WTC11 (cell line): ENCODE data around the gene ARMC2.

ENCODE experiments used
- CTCF ChIP-seq: fragments of 200-600 bp; IDR thresholded peaks from 2 replicates; pipeline ENCODE4 v1.8.0; 2022; ENCODE audit warnings: antibody characterized with exemption
- EMX1 ChIP-seq: fragments of 250-450 bp; sonication (Bioruptor Pico); IDR thresholded peaks from 2 replicates; pipeline ENCODE4 v1.8.0; 2021; ENCODE audit warnings: mild to moderate bottlenecking
- ZSCAN18 ChIP-seq: fragments of 250-450 bp; sonication (Bioruptor Pico); IDR thresholded peaks from 2 replicates; pipeline ENCODE4 v2.1.2; 2022; ENCODE audit warnings: mild to moderate bottlenecking, moderate library complexity
- TF ChIP-seq, protein P1 (sequence below): sonication (generic); formaldehyde crosslinking; IDR thresholded peaks from 2 replicates; pipeline ENCODE4 v1.8.1; 2022; ENCODE audit warnings: missing genetic modification reagents, borderline replicate concordance

DNA sequence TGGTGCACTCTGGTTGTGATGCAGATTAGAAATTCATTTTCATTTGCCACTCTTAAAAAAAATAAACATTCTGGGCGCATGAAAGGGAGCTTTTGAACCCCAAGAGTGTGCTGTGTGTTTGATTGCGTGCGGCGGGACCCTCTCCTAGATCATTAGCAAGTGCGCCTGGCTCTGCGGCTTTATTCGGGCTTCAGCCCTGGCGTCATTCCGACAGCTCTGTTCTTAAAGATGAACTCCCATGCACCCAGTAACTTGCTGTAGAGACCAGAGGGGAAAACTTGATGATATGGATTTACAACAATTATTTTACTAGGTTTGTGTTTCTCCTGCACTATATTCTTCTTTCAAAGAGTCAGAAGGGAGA is 48.9 kb upstream of the ARMC2 start:
- TF ChIP-seq CTCF, result no peak
- no peak for TF ChIP-seq EMX1 (CRISPR knock-in tag)
- TF ChIP-seq ZSCAN18 (CRISPR knock-in tag), result no peak
- TF ChIP-seq, protein P1, sequence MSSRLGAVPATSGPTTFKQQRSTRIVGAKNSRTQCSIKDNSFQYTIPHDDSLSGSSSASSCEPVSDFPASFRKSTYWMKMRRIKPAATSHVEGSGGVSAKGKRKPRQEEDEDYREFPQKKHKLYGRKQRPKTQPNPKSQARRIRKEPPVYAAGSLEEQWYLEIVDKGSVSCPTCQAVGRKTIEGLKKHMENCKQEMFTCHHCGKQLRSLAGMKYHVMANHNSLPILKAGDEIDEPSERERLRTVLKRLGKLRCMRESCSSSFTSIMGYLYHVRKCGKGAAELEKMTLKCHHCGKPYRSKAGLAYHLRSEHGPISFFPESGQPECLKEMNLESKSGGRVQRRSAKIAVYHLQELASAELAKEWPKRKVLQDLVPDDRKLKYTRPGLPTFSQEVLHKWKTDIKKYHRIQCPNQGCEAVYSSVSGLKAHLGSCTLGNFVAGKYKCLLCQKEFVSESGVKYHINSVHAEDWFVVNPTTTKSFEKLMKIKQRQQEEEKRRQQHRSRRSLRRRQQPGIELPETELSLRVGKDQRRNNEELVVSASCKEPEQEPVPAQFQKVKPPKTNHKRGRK (CRISPR knock-in tag), result no peak
